Muscle layer of colon (tissue), 2 donors: ENCODE measurements around the gene KRT10.

Experiments
- H3K27ac ChIP-seq: one replicate; pipeline ENCODE4 v1.7.0; 2013; ENCODE audit warnings: low read depth, mild to moderate bottlenecking, low read length, moderate library complexity
- H3K27me3 ChIP-seq, 2 donors: one replicate each; pipeline ENCODE4 v1.7.0; 2013; ENCODE audit warnings: low read length in 2 of 2, mild to moderate bottlenecking in 2 of 2; ENCODE audit not compliant: insufficient read depth in 2 of 2, control insufficient read depth in 1 of 2
- H3K36me3 ChIP-seq: one replicate; pipeline ENCODE4 v1.7.0; 2013; ENCODE audit warnings: mild to moderate bottlenecking, low read length; ENCODE audit not compliant: insufficient read depth
- H3K4me1 ChIP-seq: one replicate; pipeline ENCODE4 v1.7.0; 2013; ENCODE audit warnings: mild to moderate bottlenecking, low read length; ENCODE audit not compliant: insufficient read depth
- H3K4me3 ChIP-seq, 2 donors: one replicate each; pipeline ENCODE4 v1.7.0; 2013; ENCODE audit warnings: low read length in 2 of 2, low read depth in 1 of 2, mild to moderate bottlenecking in 1 of 2, moderate library complexity in 1 of 2
- H3K9ac ChIP-seq: one replicate; pipeline ENCODE4 v1.7.0; 2013; ENCODE audit warnings: low read length
- H3K9me3 ChIP-seq: one replicate; pipeline ENCODE4 v1.7.0; 2013; ENCODE audit warnings: mild to moderate bottlenecking, low read length
- donor health status: abdominal sarcoma.
- donor health status: Adenocarcinoma of cecum.

Gene KRT10

GRCh38 chr17:40799859-40800258 lies 22.6 kb downstream of the KRT10 start, which contains the start of gene KRT28:
Gene KRT28 (minus strand): TSS chr17:40799959. CDS start chr17:40799893, 66 bp downstream.
- Histone ChIP-seq H3K27me3 (peaks cover 4 to 11% of the 10 kb centered on the region in 2 donors), H3K27ac (no peak within 1 kb of the TSS)

DNA sequence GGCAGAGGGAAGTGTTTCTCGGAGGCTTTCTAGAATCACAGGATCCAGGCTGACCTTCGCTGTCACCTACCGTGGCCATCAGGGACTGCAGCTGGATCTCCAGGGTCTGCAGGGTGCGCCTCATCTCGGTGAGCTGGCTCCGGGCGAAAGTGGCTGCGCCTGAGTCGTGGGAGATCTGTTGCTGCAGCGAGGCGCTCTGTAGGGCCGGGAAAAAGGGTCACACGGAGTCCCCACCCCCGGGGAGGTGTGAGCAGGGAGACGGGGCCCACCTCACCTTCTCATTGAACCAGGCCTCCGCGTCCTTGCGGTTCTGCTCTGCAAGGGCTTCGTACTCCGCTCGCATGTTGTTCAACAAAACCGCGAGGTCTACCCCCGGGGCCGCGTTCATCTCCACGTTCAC lies 25.6 kb downstream of the KRT10 start:
- H3K27ac ChIP-seq = no peak overlapping the region
- no peak overlapping the region for H3K9ac ChIP-seq
- no peaks in the 10 kb centered on the region for H3K4me1 ChIP-seq
- H3K9me3 ChIP-seq = no peaks in the 10 kb centered on the region
- H3K4me3 ChIP-seq = no peak overlapping the region
- H3K27me3 ChIP-seq = peaks cover 1 to 11% of the 10 kb centered on the region in 2 donors
- no peaks in the 10 kb centered on the region for H3K36me3 ChIP-seq

More at GRCh38 chr17:40799859-40800258, 22.6 kb downstream of the KRT10 start, which contains the start of gene KRT28:
- Histone ChIP-seq H3K9ac (no peak within 1 kb of the TSS), H3K9me3 (no peaks in the 10 kb centered on the region), H3K4me3 (no peak within 1 kb of the TSS), H3K36me3 (no peaks in the 10 kb centered on the region), H3K4me1 (no peaks in the 10 kb centered on the region)

DNA sequence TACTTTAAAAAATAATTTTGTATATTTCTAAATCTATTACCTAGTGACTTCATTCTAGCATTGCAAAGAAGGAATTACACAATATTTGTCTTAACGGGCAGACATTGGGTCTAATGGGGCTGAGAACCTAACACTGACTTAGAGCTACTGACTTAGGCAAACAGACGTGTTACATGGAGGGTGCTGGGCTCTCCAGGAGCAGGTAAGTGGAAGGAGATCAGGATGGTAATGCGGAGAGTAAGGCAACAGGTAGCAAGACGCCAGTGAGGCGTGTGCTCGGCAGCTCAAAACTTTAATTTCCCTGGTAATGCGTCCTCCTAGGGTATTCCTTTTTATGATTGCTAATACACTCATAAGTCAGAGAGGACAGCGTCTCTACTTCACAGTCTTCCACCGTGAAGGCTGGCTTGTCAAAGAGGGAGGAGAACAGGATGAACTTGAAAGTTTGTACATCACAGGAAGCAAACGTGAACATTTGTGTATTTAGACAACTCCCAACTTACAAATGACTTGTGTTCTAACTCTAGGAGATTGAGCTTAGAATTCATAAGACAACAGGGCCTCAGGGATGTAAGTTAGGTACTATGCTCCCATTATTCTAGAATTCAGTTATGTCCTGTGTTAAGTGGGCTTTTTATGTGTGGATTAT lies 27.3 kb downstream of the KRT10 start:
- Histone ChIP-seq H3K27me3 (peaks cover 0 to 11% of the 10 kb centered on the region in 2 donors), H3K9me3 (no peaks in the 10 kb centered on the region), H3K9ac (no peak overlapping the region), H3K36me3 (no peaks in the 10 kb centered on the region), H3K4me3 (no peak overlapping the region), H3K27ac (no peak overlapping the region), H3K4me1 (peaks cover 3% of the 10 kb centered on the region)

GRCh38 chr17:40794466-40794865 lies 27.9 kb downstream of the KRT10 start:
- peaks cover 0 to 6% of the 10 kb centered on the region in 2 donors for H3K27me3 ChIP-seq
- H3K4me1 ChIP-seq = peaks cover 3% of the 10 kb centered on the region
- no peak overlapping the region for H3K27ac ChIP-seq
- H3K4me3 ChIP-seq = no peak overlapping the region
- no peak overlapping the region for H3K9ac ChIP-seq
- no peaks in the 10 kb centered on the region for H3K9me3 ChIP-seq
- H3K36me3 ChIP-seq = no peaks in the 10 kb centered on the region

DNA sequence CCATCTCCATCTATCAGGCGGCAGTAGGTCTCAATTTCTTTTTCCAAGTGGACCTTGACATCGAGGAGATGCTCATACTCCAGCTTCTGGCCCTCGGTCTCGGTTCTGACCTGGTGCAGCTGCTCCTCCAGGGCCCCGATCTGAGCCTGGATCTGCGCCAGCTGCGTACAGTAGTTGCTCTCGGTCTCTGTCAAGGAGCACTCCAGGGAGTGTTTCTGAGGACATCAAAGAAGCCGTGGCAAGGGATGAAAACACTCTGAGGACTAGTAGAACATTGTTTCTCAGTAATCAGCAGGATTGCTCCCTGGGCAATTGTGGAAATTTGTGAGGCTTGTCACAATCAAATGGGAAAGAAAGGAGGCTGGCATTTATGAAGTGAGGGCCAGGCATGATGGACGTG lies 28.6 kb downstream of the KRT10 start:
- Histone ChIP-seq H3K27me3 (peaks cover 0 to 4% of the 10 kb centered on the region in 2 donors), H3K9me3 (no peaks in the 10 kb centered on the region), H3K27ac (no peak overlapping the region), H3K9ac (no peak overlapping the region), H3K4me3 (no peak overlapping the region), H3K36me3 (no peaks in the 10 kb centered on the region), H3K4me1 (peaks cover 3% of the 10 kb centered on the region)

GRCh38 chr17:40791787-40792436 lies 30.5 kb downstream of the KRT10 start:
- Histone ChIP-seq H3K4me1 (peaks cover 3% of the 10 kb centered on the region), H3K9me3 (no peaks in the 10 kb centered on the region), H3K27me3 (no peaks in the 10 kb centered on the region), H3K9ac (no peak overlapping the region), H3K36me3 (no peaks in the 10 kb centered on the region), H3K27ac (no peak overlapping the region), H3K4me3 (no peak overlapping the region)

GRCh38 chr17:40791111-40791510 lies 31.3 kb downstream of the KRT10 start:
- Histone ChIP-seq H3K9ac (no peak overlapping the region), H3K27ac (no peak overlapping the region), H3K27me3 (no peaks in the 10 kb centered on the region), H3K9me3 (no peaks in the 10 kb centered on the region), H3K4me3 (no peak overlapping the region), H3K36me3 (no peaks in the 10 kb centered on the region), H3K4me1 (peaks cover 3% of the 10 kb centered on the region)

DNA sequence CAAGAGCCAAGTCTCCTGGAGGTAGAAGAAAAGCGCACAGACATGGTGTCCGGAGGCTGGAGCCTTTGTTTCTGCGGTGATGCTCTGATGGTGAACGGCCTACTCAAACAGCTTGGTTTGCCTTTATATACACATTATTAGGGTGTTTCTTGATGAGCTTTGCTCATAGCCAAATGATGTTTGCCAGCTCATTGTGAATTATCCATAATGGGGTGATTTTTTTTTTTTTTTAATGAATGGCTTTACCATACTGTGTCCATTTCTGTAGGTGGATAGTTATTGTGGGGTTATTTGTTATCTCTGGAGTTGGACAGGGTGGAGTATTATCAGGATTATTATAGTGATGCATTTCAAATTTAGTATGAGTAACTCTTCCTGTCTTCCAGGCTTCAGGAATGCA lies 40.0 kb downstream of the KRT10 start, which contains the start of gene KRT27:
Gene KRT27, minus strand, starts transcription at position 101 of the 400 bp plus-strand sequence. Its CDS starts 57 bp downstream, at position 44.
- Histone ChIP-seq H3K9ac (no peak within 1 kb of the TSS), H3K27ac (no peak within 1 kb of the TSS), H3K9me3 (no peaks in the 10 kb centered on the region), H3K27me3 (peaks cover 10 to 11% of the 10 kb centered on the region in 2 donors), H3K36me3 (no peaks in the 10 kb centered on the region), H3K4me1 (no peaks in the 10 kb centered on the region), H3K4me3 (no peak within 1 kb of the TSS)

DNA sequence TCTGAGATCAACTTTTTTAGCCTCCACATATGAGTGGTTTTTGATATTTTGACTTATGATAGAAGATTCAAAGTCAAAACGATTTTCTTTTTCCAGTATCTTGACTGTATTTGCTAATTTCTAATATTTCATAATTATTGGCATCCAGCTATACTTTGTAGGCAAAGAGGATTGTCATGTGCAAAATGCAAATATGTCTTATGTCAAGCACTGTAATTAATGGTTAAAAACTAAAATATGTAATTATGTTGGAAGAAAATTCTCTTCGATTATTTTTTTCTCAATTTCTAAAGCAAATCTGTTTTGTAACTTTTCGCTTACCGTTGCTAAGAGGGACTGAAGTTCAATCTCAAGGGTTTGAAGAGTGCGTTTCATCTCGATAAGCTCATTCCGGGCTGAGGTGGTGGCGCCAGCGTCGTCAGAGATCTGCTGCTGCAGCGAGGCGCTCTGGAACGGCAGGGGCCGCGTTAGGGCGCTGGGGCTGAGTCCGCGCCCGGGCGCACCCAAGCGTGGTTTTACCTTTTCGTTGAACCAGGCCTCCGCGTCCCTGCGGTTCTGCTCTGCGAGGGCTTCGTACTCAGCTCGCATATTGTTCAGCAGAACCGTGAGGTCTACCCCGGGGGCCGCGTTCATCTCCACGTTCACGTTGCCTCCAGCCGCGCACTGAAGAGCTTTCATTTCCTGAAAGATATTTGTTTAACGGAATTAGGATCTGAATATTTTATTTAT lies 43.1 kb downstream of the KRT10 start:
- Histone ChIP-seq H3K27me3 (peaks cover 10 to 11% of the 10 kb centered on the region in 2 donors), H3K27ac (no peak overlapping the region), H3K9me3 (no peaks in the 10 kb centered on the region), H3K4me3 (no peak overlapping the region), H3K36me3 (no peaks in the 10 kb centered on the region), H3K4me1 (no peaks in the 10 kb centered on the region), H3K9ac (no peak overlapping the region)

GRCh38 chr17:40778461-40778860 lies 44.0 kb downstream of the KRT10 start:
- H3K9ac ChIP-seq = no peak overlapping the region
- no peaks in the 10 kb centered on the region for H3K36me3 ChIP-seq
- H3K9me3 ChIP-seq = no peaks in the 10 kb centered on the region
- peaks cover 10 to 11% of the 10 kb centered on the region in 2 donors for H3K27me3 ChIP-seq
- no peak overlapping the region for H3K4me3 ChIP-seq
- no peaks in the 10 kb centered on the region for H3K4me1 ChIP-seq
- no peak overlapping the region for H3K27ac ChIP-seq

DNA sequence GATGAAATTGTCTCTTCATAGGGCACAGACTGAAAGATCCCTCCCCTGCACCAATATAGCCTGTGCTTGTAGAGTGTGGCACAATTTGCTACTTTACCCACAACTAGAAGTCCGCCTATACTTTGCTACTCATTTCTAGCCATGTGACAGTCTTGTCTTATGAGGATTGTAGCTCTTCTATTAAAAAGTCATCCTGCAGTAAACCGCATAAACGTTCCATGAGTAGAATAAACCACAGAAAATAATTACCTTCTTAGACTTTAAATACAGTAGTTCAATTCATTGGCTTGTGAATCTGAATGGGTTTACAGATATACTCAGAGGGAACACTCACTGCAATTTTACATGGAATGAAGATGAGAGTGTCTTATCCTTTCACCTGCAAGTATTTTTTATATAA lies 44.4 kb downstream of the KRT10 start:
- peaks cover 10 to 11% of the 10 kb centered on the region in 2 donors for H3K27me3 ChIP-seq

More for the DNA sequence above, 44.4 kb downstream of the KRT10 start:
- Histone ChIP-seq H3K36me3 (no peaks in the 10 kb centered on the region), H3K27ac (no peak overlapping the region), H3K4me1 (no peaks in the 10 kb centered on the region), H3K4me3 (no peak overlapping the region), H3K9me3 (no peaks in the 10 kb centered on the region), H3K9ac (no peak overlapping the region)
